Measurements from ENCODE around the gene RXRB. TPM values are rescaled to one million over a fixed set of nuclear protein-coding genes. Genes with fewer than 3 reads are reported as not detected.
A peak's percentile ranks its signal among the peaks of the same experiment; 100 is the strongest.

The RXRB gene
- total RNA-seq, 4 donors from 2014 or later, result 13.9 to 26.7 (median 16.7) TPM

DNA sequence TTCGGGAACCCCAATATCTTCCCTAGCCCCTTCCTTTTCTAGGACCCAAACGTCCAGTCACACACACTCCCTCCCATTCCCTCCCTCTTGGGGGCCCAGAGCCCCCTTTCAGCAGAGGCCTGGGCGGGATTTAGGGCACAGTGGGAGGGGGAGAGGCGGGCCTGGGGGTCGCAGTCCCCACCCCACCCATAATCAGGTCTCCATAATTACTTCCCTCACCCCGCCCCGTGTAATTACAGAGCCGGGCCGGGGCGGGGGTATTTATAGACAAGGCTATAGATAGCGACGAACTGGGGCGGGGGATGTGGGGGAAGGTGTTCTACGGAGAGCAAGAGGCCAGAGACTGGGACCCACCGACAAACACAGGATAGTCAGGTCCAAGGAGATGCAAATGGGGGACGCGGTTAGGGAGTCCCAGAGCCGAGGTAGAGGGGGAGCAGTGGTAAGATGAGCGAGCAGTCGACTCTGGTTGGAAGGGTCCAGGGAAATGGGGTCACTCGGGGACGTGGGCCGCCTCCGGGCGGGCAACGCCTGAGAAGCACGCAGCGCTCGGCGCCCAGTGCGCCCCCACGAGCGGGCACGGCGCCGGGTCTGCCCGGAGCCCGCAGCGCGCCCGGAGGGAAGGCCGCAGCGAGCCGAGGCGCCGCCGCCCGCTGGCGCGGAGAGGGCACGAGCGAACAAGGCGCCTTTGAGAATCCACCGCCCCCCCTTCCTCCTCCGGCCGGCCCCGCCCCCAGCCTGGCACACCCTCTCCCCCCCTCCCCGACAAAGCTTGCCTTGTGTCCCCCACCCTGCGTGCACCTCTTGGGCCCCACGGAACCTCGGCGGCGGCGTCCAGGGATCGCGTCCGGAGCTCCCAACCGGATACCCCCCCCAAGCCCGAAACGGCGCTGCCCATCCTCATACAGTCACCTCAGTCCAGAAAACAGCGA lies 7.5 kb downstream of the RXRB start:
- Histone ChIP-seq H3K36me3 (peaks cover 6 to 42% (median 32%) of the 10 kb centered on the region in 3 donors), H3K4me3 (peak overlapping the region; percentile 2 to 60 (median 44)), H3K4me1 (peaks cover 14 to 30% (median 17%) of the 10 kb centered on the region in 3 donors), H3K9me3 (no peaks in the 10 kb centered on the region), H3K27me3 (peaks cover 0 to 45% (median 6%) of the 10 kb centered on the region in 4 donors), H3K27ac (peak overlapping the region in 3 of 4 donors; percentile 28 to 64 (median 52))
- no peak for DNase-seq
- 2 to 4% methylated on average over 12 to 15 of the region's 72 CpGs for WGBS, 2 donors
- no peak for TF ChIP-seq POLR2A (IDR thresholded peaks at IDR 0.05)
- TF ChIP-seq, protein P1, sequence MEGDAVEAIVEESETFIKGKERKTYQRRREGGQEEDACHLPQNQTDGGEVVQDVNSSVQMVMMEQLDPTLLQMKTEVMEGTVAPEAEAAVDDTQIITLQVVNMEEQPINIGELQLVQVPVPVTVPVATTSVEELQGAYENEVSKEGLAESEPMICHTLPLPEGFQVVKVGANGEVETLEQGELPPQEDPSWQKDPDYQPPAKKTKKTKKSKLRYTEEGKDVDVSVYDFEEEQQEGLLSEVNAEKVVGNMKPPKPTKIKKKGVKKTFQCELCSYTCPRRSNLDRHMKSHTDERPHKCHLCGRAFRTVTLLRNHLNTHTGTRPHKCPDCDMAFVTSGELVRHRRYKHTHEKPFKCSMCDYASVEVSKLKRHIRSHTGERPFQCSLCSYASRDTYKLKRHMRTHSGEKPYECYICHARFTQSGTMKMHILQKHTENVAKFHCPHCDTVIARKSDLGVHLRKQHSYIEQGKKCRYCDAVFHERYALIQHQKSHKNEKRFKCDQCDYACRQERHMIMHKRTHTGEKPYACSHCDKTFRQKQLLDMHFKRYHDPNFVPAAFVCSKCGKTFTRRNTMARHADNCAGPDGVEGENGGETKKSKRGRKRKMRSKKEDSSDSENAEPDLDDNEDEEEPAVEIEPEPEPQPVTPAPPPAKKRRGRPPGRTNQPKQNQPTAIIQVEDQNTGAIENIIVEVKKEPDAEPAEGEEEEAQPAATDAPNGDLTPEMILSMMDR (IDR thresholded peaks at IDR 0.05), result no peak
- intact Hi-C loops (cut with DNase I), result no loop called here

DNA sequence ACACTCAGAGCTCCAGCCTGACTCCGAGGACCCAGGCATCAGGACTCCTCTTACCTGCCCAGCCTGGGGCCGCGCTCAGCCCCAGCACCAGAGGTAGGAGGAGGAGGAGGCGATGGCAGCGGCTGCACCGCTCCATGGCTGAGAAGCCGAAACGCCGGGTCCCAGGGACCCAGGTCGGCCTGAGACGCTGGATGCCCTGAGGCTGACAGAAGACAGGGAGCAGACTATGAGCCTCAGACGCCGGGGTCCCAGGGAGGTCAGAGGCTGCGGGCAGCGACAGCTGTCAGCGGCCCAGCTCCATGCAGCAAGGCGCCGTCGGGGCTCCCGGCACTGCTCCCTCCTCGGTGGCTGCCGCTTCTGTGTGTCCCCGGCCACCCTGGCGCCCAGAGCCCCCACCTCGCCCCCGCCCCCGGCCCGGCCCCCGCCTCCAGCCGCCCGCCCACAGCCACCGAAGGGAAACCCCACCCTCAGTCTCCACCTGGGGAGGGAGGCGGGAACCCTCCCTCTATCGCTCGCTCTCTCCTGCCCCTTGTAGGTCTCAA lies 8.3 kb downstream of the RXRB start, which contains the start of gene COL11A2:
Gene COL11A2 (minus strand): TSS at position 363 of the 542 bp plus-strand sequence. CDS start 227 bp downstream, at position 136.
- 0 to 3% methylated on average over 3 to 12 of the region's 35 CpGs for WGBS, 2 donors
- DNase-seq, result no peak
- H3K4me1 ChIP-seq, result peaks cover 13 to 22% (median 13%) of the 10 kb centered on the region in 3 donors
- H3K4me3 ChIP-seq, result peak within 1 kb of the TSS; percentile 2 to 60 (median 44)
- H3K27me3 ChIP-seq, result peaks cover 0 to 45% (median 6%) of the 10 kb centered on the region in 4 donors
- TF ChIP-seq, protein P1 (IDR thresholded peaks at IDR 0.05), result no peak
- no peak for TF ChIP-seq POLR2A (IDR thresholded peaks at IDR 0.05)
- H3K9me3 ChIP-seq, result no peaks in the 10 kb centered on the region
- intact Hi-C loops (cut with DNase I), result no loop called here
- H3K27ac ChIP-seq, result peak within 1 kb of the TSS in 3 of 4 donors; percentile 28 to 64 (median 52)
- peaks cover 6 to 36% (median 30%) of the 10 kb centered on the region in 3 donors for H3K36me3 ChIP-seq

DNA sequence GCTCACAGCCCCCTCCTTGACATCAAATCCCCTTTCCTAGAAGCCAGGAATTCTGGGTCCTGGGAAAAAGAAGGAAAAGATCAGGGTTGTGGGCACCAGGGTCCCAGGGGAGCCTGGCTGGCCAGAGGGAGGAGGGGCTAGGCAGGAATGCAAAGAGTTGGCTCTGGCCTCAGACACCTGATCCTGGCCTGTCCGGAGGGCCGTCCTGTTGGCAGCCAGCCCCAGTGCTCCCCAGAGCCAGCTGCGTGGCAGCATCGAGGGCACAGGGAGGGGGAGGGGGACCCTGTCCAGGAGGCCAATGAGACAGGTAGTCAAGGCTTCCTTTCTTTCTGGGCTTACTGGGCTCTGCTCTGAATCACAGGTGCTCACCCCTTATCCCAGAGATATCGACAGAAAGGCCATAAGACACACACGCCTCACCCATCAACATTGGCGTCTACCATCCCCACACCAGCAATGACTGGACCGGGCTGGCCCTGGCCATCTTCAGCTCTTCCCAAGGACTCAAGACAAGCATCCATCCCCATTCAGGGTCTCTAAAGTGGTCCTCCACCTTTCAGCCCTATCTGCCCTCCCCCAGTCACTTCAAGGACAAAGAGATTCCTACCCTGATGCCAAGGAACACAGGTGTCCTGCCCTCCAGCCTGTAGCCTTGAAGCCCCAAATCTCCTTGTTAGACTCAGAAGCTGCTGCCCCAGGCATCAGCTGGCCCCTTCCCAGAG lies 8.9 kb downstream of the RXRB start:
- H3K36me3 ChIP-seq, result peaks cover 6 to 30% (median 23%) of the 10 kb centered on the region in 3 donors
- no peak for DNase-seq
- H3K4me3 ChIP-seq, result no peak overlapping the region
- H3K27me3 ChIP-seq, result peaks cover 0 to 50% (median 6%) of the 10 kb centered on the region in 4 donors
- TF ChIP-seq POLR2A (IDR thresholded peaks at IDR 0.05), result no peak
- TF ChIP-seq, protein P1 (IDR thresholded peaks at IDR 0.05), result no peak
- no peak overlapping the region for H3K27ac ChIP-seq
- peaks cover 13 to 20% (median 13%) of the 10 kb centered on the region in 3 donors for H3K4me1 ChIP-seq
- 66 to 68% methylated on average over 4 to 5 of the region's 8 CpGs for WGBS, 2 donors
- intact Hi-C loops (cut with DNase I), result no loop called here
- H3K9me3 ChIP-seq, result no peaks in the 10 kb centered on the region

DNA sequence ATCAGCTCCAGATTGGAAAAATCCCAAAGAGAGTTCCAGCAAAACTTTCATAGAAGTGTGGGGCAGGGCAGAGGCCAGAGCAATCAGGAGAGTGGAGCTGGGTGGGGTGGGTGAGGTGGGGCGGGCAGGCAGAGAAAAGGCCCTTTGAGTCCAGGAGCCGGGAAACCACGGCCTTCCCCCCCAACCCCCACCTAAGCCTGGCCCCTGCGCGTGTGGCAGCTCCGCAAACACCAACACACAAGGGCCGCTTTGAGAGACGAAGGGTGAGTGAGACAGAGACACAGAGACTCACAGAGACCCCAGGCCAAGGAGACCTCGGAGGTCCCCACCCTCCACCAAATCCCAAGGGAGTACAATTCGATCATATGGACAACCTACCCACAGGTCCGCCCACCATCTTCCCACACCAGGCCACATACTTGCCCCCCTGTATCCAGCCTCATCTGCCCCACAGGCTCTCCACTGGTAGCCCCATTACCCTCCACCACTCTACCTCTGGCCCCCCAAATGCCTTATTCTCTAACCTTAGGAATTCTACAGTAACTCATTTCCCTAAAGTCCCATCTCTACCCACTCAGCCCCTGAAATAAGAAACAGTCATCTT lies 9.9 kb downstream of the RXRB start:
- H3K27me3 ChIP-seq, result peaks cover 0 to 59% (median 6%) of the 10 kb centered on the region in 4 donors
- H3K36me3 ChIP-seq, result peaks cover 3 to 20% (median 15%) of the 10 kb centered on the region in 3 donors
- no peak for TF ChIP-seq POLR2A (IDR thresholded peaks at IDR 0.05)
- TF ChIP-seq, protein P1 (IDR thresholded peaks at IDR 0.05), result no peak
- 79 to 84% methylated on average over 9 of the region's 11 CpGs for WGBS, 2 donors
- intact Hi-C loops (cut with DNase I), result no loop called here
- no peak for DNase-seq
- no peak overlapping the region for H3K4me3 ChIP-seq
- H3K9me3 ChIP-seq, result no peaks in the 10 kb centered on the region
- H3K27ac ChIP-seq, result no peak overlapping the region
- H3K4me1 ChIP-seq, result peaks cover 13 to 20% (median 13%) of the 10 kb centered on the region in 3 donors
